Trophoblast cell (in vitro differentiated cells and primary cell): ENCODE results near the gene ENPP1.

Experiments
- DNase-seq, 2 donors: peaks; one replicate each; pipeline ENCODE4 v3.0.0-alpha.2; 2016
- H2AFZ ChIP-seq: 2 replicates; pipeline ENCODE4 v1.6.1; 2013; ENCODE audit warnings: low read length, moderate library complexity, mild to moderate bottlenecking; ENCODE audit not compliant: insufficient read depth, poor library complexity
- H2AK5ac ChIP-seq: 2 replicates; pipeline ENCODE4 v1.6.1; 2013; ENCODE audit warnings: mild to moderate bottlenecking, low read length
- H2BK120ac ChIP-seq: 2 replicates; pipeline ENCODE4 v1.6.1; 2013; ENCODE audit warnings: low read length, mild to moderate bottlenecking, moderate library complexity; ENCODE audit not compliant: insufficient read depth, poor library complexity
- H2BK12ac ChIP-seq: 2 replicates; pipeline ENCODE4 v1.6.1; 2013; ENCODE audit warnings: mild to moderate bottlenecking, low read length, moderate library complexity
- H2BK5ac ChIP-seq: 2 replicates; pipeline ENCODE4 v1.6.1; 2013; ENCODE audit warnings: low read length, low read depth, moderate library complexity, mild to moderate bottlenecking; ENCODE audit not compliant: poor library complexity
- H3K14ac ChIP-seq: 2 replicates; pipeline ENCODE4 v1.6.1; 2013; ENCODE audit warnings: mild to moderate bottlenecking, low read length
- H3K18ac ChIP-seq: 2 replicates; pipeline ENCODE4 v1.6.1; 2013; ENCODE audit warnings: mild to moderate bottlenecking, low read length
- H3K23ac ChIP-seq: 2 replicates; pipeline ENCODE4 v1.6.1; 2013; ENCODE audit warnings: low read length
- H3K27ac ChIP-seq: 2 replicates; pipeline ENCODE4 v1.5.1; 2013; ENCODE audit warnings: low read depth, mild to moderate bottlenecking, inconsistent platforms, low read length, moderate library complexity
- H3K27me3 ChIP-seq: 2 replicates; pipeline ENCODE4 v1.6.1; 2013; ENCODE audit warnings: inconsistent platforms, mild to moderate bottlenecking, low read length, moderate library complexity; ENCODE audit not compliant: insufficient read depth
- H3K36me3 ChIP-seq, 2 experiments: 1 replicate in 1 of 2; 2 replicates in 1 of 2; pipeline ENCODE4 v1.6.1; 2013; ENCODE audit warnings: low read length in 2 of 2, mild to moderate bottlenecking in 2 of 2, moderate library complexity in 1 of 2; ENCODE audit not compliant: insufficient read depth in 2 of 2, control insufficient read depth in 1 of 2
- H3K4ac ChIP-seq: 2 replicates; pipeline ENCODE4 v1.6.1; 2013; ENCODE audit warnings: low read depth, mild to moderate bottlenecking, low read length, moderate library complexity
- H3K4me1 ChIP-seq, 2 experiments: 1 replicate in 1 of 2; 2 replicates in 1 of 2; pipeline ENCODE4 v1.6.1; 2013; ENCODE audit warnings: low read length in 2 of 2, mild to moderate bottlenecking in 2 of 2, moderate library complexity in 1 of 2; ENCODE audit not compliant: insufficient read depth in 2 of 2, control insufficient read depth in 1 of 2
- H3K4me2 ChIP-seq: 2 replicates; pipeline ENCODE4 v1.6.1; 2013; ENCODE audit warnings: inconsistent platforms, mild to moderate bottlenecking, low read length, moderate library complexity
- H3K4me3 ChIP-seq: 2 replicates; pipeline ENCODE4 v1.5.1; 2013; ENCODE audit warnings: mild to moderate bottlenecking, low read depth, low read length, inconsistent platforms
- H3K79me1 ChIP-seq: one replicate; pipeline ENCODE4 v1.6.1; 2013; ENCODE audit warnings: low read length
- H3K79me2 ChIP-seq: 2 replicates; pipeline ENCODE4 v1.6.1; 2013; ENCODE audit warnings: low read length, mild to moderate bottlenecking; ENCODE audit not compliant: control insufficient read depth, insufficient read depth, poor library complexity
- H3K9ac ChIP-seq: 2 replicates; pipeline ENCODE4 v1.6.1; 2013; ENCODE audit warnings: mild to moderate bottlenecking, low read length
- H3K9me3 ChIP-seq: 2 replicates; pipeline ENCODE4 v1.6.1; 2013; ENCODE audit warnings: low read depth, mild to moderate bottlenecking, control low read depth, inconsistent platforms, low read length; ENCODE audit not compliant: insufficient read depth
- H4K12ac ChIP-seq: 2 replicates; pipeline ENCODE4 v1.6.1; 2013; ENCODE audit warnings: low read depth, mild to moderate bottlenecking, low read length, moderate library complexity
- H4K8ac ChIP-seq: 2 replicates; pipeline ENCODE4 v1.6.1; 2013; ENCODE audit warnings: low read depth, mild to moderate bottlenecking, low read length, moderate library complexity
- H4K91ac ChIP-seq: one replicate; pipeline ENCODE4 v1.6.1; 2013; ENCODE audit warnings: low read depth, mild to moderate bottlenecking, low read length, moderate library complexity
- WGBS: extraction: QIAGEN DNeasy Blood & Tissue Kit; methylation state at CpG from one replicate; pipeline ENCODE4 v1.1.7; 2013; ENCODE audit warnings: missing lambda C conversion rate; ENCODE audit not compliant: insufficient read length, insufficient coverage; ENCODE audit errors: extremely low coverage; 5-methylcytosine and 5-hydroxymethylcytosine counted together

ENPP1 gene

DNA sequence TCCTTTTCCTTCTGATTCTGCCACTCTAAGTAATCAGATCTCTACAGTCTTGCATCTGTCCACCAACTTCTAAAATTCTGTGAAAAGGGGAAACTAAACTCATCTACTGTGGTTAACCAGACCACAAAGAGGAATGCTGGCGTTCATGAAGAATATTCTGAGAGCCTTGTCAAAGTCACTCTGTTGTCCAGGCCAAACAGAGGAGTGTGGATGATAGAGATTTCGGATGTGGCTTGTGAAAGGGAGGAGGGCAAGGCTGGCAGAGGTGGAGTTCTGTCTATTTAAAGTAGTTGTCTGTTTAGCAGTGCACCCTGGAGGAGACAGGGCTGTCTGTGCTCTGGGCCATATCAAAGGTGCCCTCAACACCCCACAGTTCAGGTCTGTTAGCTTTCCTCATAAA, 109.5 kb downstream of the ENPP1 start:
- H2BK5ac ChIP-seq, result no peak overlapping the region
- no peaks in the 10 kb centered on the region for H3K4me1 ChIP-seq
- no peak overlapping the region for H3K4me2 ChIP-seq
- no peak overlapping the region for H3K14ac ChIP-seq
- H3K9ac ChIP-seq, result no peak overlapping the region
- H2AFZ ChIP-seq, result no peak overlapping the region
- H3K23ac ChIP-seq, result no peak overlapping the region
- no peak overlapping the region for H2BK120ac ChIP-seq
- H3K18ac ChIP-seq, result no peak overlapping the region
- no peaks in the 10 kb centered on the region for H3K27me3 ChIP-seq
- H3K4me3 ChIP-seq, result no peak overlapping the region
- no peaks in the 10 kb centered on the region for H3K36me3 ChIP-seq
- no peaks in the 10 kb centered on the region for H3K9me3 ChIP-seq
- H4K8ac ChIP-seq, result no peak overlapping the region
- H3K79me1 ChIP-seq, result no peaks in the 10 kb centered on the region
- H4K12ac ChIP-seq, result no peak overlapping the region
- no peak overlapping the region for H3K4ac ChIP-seq
- H4K91ac ChIP-seq, result no peak overlapping the region
- no peak for DNase-seq
- no peak overlapping the region for H2BK12ac ChIP-seq
- WGBS, result no CpG with 5 or more reads among the region's 2 CpGs
- no peaks in the 10 kb centered on the region for H3K79me2 ChIP-seq
- no peak overlapping the region for H3K27ac ChIP-seq
- no peak overlapping the region for H2AK5ac ChIP-seq

DNA sequence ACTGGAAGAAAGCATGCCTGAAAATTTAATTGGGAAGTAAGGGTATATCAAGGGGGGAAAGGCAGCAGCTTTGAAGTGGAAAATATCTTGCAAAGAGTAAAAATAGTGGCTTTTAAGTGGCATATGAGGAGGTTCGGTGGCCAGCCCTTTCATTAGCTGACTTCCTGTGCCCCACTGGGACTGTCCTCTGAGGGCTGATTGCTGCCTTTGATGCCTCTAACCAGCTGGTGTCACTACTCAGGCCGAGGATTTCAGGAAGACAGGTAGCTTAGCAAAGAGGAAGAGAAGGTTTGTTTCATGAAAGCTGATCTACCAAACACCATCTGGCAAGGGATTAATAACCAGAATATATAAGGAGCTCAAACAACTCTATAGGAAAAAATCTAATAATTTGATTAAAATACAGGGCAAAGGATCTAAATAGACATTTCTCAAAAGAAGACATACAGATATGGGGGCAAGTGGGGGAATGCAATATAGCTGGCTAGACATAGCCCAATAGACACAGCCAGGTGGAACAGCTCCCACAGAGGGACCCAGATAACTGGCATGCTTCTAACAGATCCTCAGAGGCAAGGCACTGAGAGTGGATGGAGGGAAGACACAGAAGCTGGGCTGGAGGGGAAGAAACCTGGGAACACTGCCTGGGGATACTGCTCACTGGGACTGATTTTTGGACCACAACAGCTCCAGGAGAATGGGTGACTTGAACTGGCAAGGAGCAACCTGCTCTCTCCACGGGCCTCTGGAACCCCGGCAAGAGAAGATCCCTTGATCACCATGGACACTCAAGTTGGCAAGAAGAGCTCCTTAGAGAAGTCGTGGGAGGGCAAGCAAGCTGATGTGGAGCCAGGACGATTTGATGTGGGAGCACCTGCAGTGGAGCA, 110.2 kb downstream of the ENPP1 start:
- Histone ChIP-seq H2BK5ac (no peak overlapping the region), H2AK5ac (no peak overlapping the region), H2BK120ac (no peak overlapping the region), H2BK12ac (no peak overlapping the region), H3K79me2 (no peaks in the 10 kb centered on the region), H3K27ac (no peak overlapping the region), H3K18ac (no peak overlapping the region), H3K27me3 (no peaks in the 10 kb centered on the region), H3K4ac (no peak overlapping the region), H4K91ac (no peak overlapping the region), H4K12ac (no peak overlapping the region), H3K14ac (no peak overlapping the region), H3K79me1 (no peaks in the 10 kb centered on the region), H3K9me3 (no peaks in the 10 kb centered on the region), H3K4me3 (no peak overlapping the region), H2AFZ (no peak overlapping the region), H3K36me3 (no peaks in the 10 kb centered on the region), H3K4me1 (no peaks in the 10 kb centered on the region), H3K23ac (no peak overlapping the region), H3K9ac (no peak overlapping the region), H4K8ac (no peak overlapping the region), H3K4me2 (no peak overlapping the region)
- DNase-seq, result no peak
- no CpG with 5 or more reads among the region's 6 CpGs for WGBS

DNA sequence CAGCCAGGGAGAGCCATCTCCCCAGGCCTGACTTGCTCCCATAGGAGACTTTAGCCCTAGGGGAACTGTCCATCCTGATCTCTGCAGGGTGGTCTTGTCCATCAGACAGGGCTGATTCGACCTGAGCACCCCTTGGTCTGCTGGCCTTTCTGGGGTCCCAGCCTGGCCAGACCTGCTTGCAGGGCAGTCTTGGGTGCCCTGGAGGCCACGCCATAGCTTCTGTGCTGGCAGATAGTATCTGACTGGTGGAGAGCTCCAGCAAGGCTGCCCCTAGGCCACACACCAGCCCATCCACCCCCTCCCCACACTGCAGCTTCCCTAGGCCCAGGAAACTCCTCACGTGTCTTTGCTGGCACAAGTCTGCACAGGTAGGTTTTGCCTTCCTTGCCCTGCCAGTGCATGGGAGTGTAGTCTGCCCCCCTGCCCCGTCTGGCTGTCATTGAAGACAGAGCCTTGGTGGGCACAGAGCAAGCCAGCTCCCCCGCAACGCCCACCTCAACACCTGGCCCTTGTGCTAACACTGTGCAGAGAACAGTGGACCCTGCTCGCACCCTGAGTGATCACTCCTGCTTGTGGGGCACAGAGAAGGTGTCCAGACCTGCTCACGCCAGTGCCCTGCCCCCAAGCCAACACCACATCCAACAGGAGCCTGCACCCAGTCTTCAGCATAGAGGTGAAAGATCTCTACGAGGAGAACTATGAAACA, 111.0 kb downstream of the ENPP1 start:
- H4K91ac ChIP-seq, result no peak overlapping the region
- H2AK5ac ChIP-seq, result no peak overlapping the region
- no peaks in the 10 kb centered on the region for H3K4me1 ChIP-seq
- H3K9ac ChIP-seq, result no peak overlapping the region
- no peaks in the 10 kb centered on the region for H3K79me2 ChIP-seq
- H4K12ac ChIP-seq, result no peak overlapping the region
- H3K27ac ChIP-seq, result no peak overlapping the region
- no peak overlapping the region for H3K4me2 ChIP-seq
- no peak for DNase-seq
- no CpG with 5 or more reads among the region's 9 CpGs for WGBS
- no peak overlapping the region for H2BK5ac ChIP-seq
- H3K4ac ChIP-seq, result no peak overlapping the region
- no peak overlapping the region for H3K18ac ChIP-seq
- H3K9me3 ChIP-seq, result no peaks in the 10 kb centered on the region
- no peaks in the 10 kb centered on the region for H3K27me3 ChIP-seq
- no peak overlapping the region for H2BK120ac ChIP-seq
- no peaks in the 10 kb centered on the region for H3K79me1 ChIP-seq
- H2AFZ ChIP-seq, result no peak overlapping the region
- H4K8ac ChIP-seq, result no peak overlapping the region
- H3K4me3 ChIP-seq, result no peak overlapping the region
- H3K14ac ChIP-seq, result no peak overlapping the region
- no peak overlapping the region for H3K23ac ChIP-seq
- H2BK12ac ChIP-seq, result no peak overlapping the region
- no peaks in the 10 kb centered on the region for H3K36me3 ChIP-seq

DNA sequence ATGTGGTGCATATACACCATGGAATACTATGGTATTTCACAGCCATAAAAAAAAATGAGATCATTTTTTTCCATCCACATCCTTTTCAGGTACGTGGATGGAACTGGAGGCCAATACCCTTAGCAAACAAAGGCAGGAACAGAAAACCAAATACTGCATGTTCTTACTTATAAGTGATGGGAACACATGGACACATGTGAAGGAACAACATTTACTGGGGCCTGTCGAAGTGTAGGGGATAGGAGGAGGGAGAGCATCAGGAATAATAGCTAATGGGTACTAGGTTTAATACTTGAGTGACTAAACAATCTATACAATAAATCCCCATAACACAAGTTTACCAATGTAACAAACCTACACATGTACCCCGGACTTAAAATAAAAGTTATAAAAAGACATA, 112.8 kb downstream of the ENPP1 start:
- Histone ChIP-seq H2AK5ac (no peak overlapping the region), H3K4me2 (no peak overlapping the region), H3K4me3 (no peak overlapping the region), H3K4ac (no peak overlapping the region), H3K4me1 (no peaks in the 10 kb centered on the region), H3K36me3 (no peaks in the 10 kb centered on the region), H3K9ac (no peak overlapping the region), H2BK120ac (no peak overlapping the region), H3K27me3 (no peaks in the 10 kb centered on the region), H3K79me1 (no peaks in the 10 kb centered on the region), H2AFZ (no peak overlapping the region), H4K8ac (no peak overlapping the region), H3K14ac (no peak overlapping the region), H2BK5ac (no peak overlapping the region), H3K18ac (no peak overlapping the region), H3K79me2 (no peaks in the 10 kb centered on the region), H3K27ac (no peak overlapping the region), H3K23ac (no peak overlapping the region), H3K9me3 (no peaks in the 10 kb centered on the region), H4K12ac (no peak overlapping the region), H2BK12ac (no peak overlapping the region), H4K91ac (no peak overlapping the region)
- no peak for DNase-seq
- no CpG with 5 or more reads among the region's 3 CpGs for WGBS
